Measurements from ENCODE around the gene JAKMIP1. TPM values are rescaled to one million over a fixed set of nuclear protein-coding genes. Genes with fewer than 3 reads are reported as not detected.

JAKMIP1 gene
- total RNA-seq, 1 donor from 2014 or later, result 0.89 TPM

DNA sequence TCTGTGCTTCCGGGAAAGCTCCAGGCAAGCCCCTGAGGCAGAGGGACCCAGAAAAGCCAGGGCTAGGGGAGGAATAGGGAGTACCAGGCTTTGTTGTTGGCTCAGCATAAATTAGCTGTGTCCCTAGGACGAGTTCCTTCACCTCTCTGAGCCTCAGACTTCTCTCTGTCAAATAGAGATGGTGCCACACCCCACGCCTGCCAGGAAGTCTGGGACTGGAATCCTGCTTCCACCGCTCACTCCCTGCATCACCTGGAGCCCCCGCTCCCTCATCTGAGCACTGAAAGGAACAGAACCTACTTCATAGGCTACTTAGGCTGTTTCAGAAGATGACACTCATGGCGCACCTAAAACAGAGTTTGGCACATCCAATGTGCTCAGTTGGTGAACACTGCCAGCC, 8.1 kb upstream of the JAKMIP1 start:
- peaks cover 18% of the 10 kb centered on the region for H3K27me3 Mint-ChIP-seq
- TF ChIP-seq, protein P1, sequence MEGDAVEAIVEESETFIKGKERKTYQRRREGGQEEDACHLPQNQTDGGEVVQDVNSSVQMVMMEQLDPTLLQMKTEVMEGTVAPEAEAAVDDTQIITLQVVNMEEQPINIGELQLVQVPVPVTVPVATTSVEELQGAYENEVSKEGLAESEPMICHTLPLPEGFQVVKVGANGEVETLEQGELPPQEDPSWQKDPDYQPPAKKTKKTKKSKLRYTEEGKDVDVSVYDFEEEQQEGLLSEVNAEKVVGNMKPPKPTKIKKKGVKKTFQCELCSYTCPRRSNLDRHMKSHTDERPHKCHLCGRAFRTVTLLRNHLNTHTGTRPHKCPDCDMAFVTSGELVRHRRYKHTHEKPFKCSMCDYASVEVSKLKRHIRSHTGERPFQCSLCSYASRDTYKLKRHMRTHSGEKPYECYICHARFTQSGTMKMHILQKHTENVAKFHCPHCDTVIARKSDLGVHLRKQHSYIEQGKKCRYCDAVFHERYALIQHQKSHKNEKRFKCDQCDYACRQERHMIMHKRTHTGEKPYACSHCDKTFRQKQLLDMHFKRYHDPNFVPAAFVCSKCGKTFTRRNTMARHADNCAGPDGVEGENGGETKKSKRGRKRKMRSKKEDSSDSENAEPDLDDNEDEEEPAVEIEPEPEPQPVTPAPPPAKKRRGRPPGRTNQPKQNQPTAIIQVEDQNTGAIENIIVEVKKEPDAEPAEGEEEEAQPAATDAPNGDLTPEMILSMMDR (IDR thresholded peaks at IDR 0.05; ENCODE audit: unreplicated experiment), result no peak
- H3K4me3 Mint-ChIP-seq (ENCODE audit: low read depth), result no peak overlapping the region
- no peaks in the 10 kb centered on the region for H3K36me3 Mint-ChIP-seq (ENCODE audit: insufficient read depth)
- no peak for DNase-seq (ENCODE audit: low spot score, unreplicated experiment)
- no peaks in the 10 kb centered on the region for H3K9me3 Mint-ChIP-seq (ENCODE audit: low read depth)
- H3K27ac Mint-ChIP-seq, result no peak overlapping the region
- H3K4me1 Mint-ChIP-seq (ENCODE audit: low read depth), result no peaks in the 10 kb centered on the region

DNA sequence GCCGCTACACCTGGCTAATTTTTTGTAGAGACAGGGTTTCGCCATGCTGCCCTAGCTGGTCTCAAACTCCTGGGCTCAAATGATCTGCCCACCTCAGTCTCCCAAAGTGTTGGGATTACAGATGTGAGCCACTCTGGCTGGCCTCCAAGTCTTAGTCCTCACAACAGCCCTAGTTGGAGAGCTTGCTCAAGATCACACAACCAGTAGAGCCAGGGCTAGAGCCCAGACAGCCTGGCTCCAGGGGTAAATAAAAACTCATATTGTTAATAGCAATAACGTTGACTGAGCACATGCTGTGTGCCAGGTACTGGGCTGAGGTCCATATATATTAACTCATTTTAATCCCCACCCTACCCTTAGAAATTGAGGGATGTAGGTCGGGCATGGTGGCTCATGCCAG, 7.3 kb upstream of the JAKMIP1 start:
- Mint-ChIP-seq H3K4me1 (ENCODE audit: low read depth) (no peaks in the 10 kb centered on the region), H3K9me3 (ENCODE audit: low read depth) (no peaks in the 10 kb centered on the region), H3K27ac (no peak overlapping the region), H3K4me3 (ENCODE audit: low read depth) (no peak overlapping the region), H3K36me3 (ENCODE audit: insufficient read depth) (no peaks in the 10 kb centered on the region), H3K27me3 (peaks cover 20% of the 10 kb centered on the region)
- DNase-seq (ENCODE audit: low spot score, unreplicated experiment), result no peak
- TF ChIP-seq, protein P1 (IDR thresholded peaks at IDR 0.05; ENCODE audit: unreplicated experiment), result no peak

DNA sequence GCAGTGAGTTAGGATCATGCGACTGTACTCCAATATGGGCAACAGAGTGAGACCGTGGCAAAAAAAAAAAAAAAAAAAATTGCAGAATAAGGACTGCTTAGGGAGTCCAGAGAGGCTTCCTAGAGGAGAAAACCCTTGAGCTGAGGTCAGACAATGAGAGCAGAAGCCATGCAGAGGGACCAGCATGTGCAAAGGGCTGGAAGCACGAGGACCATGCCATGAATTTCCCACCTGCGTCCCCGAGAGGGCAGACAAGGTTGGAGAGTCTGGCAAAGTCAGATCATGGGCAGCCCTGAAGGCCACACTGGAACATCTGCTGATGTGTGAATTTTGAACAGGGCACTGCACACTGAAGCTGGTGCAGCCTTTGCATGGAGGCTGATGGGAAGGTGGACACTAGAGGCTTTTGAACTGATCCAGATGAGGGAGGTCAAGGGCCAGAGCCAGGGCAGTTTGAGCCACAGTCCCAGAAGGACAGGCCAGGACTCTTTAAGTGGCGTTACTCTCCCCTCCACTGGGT, 6.5 kb upstream of the JAKMIP1 start:
- no peak overlapping the region for H3K4me3 Mint-ChIP-seq (ENCODE audit: low read depth)
- no peaks in the 10 kb centered on the region for H3K9me3 Mint-ChIP-seq (ENCODE audit: low read depth)
- no peak overlapping the region for H3K27ac Mint-ChIP-seq
- no peak for DNase-seq (ENCODE audit: low spot score, unreplicated experiment)
- peaks cover 28% of the 10 kb centered on the region for H3K27me3 Mint-ChIP-seq
- no peaks in the 10 kb centered on the region for H3K4me1 Mint-ChIP-seq (ENCODE audit: low read depth)
- H3K36me3 Mint-ChIP-seq (ENCODE audit: insufficient read depth), result no peaks in the 10 kb centered on the region
- TF ChIP-seq, protein P1 (IDR thresholded peaks at IDR 0.05; ENCODE audit: unreplicated experiment), result no peak

DNA sequence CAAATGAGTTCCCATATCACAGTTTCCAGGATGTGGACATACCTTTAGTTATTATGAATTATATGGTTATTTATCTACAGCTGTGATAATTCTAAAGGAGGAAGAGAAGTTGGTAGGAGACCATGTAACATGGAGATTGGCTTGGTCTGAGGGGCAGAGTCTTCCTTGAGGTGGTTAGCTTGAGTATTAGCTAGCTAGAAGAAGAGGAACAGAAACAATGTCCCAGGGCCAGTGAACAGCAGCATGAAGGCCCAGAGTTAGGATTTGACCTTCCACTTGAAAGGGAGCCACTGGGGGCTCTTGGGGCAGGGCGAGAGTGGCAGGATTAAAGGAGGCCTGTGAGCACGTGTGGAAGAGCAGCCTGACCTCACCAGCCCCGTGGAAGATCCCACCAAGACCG, 5.6 kb upstream of the JAKMIP1 start:
- no peaks in the 10 kb centered on the region for H3K4me1 Mint-ChIP-seq (ENCODE audit: low read depth)
- DNase-seq (ENCODE audit: low spot score, unreplicated experiment), result no peak
- no peak overlapping the region for H3K4me3 Mint-ChIP-seq (ENCODE audit: low read depth)
- TF ChIP-seq, protein P1 (IDR thresholded peaks at IDR 0.05; ENCODE audit: unreplicated experiment), result no peak
- no peaks in the 10 kb centered on the region for H3K9me3 Mint-ChIP-seq (ENCODE audit: low read depth)
- no peaks in the 10 kb centered on the region for H3K36me3 Mint-ChIP-seq (ENCODE audit: insufficient read depth)
- no peak overlapping the region for H3K27ac Mint-ChIP-seq
- peaks cover 36% of the 10 kb centered on the region for H3K27me3 Mint-ChIP-seq

DNA sequence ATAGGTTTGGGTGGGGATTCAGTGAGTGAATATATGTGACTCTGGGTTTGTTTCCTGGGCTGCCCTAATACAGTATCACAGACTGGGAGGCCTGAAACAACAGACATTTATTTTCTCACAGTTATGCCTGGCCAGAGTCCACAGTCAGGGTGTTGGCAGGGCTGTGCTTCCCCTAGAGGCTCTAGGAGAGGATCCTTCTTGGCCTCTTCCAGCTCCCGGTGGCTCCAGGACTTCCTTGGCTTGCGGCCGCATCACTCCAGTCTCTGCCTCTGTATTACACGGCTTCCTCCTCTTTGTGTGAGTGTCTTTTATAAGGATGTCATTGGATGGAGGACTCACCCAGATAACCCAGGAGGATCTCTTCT, 5.2 kb upstream of the JAKMIP1 start:
- Mint-ChIP-seq H3K36me3 (ENCODE audit: insufficient read depth) (no peaks in the 10 kb centered on the region), H3K4me1 (ENCODE audit: low read depth) (no peaks in the 10 kb centered on the region), H3K27me3 (peaks cover 38% of the 10 kb centered on the region), H3K9me3 (ENCODE audit: low read depth) (no peaks in the 10 kb centered on the region), H3K4me3 (ENCODE audit: low read depth) (no peak overlapping the region), H3K27ac (no peak overlapping the region)
- TF ChIP-seq, protein P1 (IDR thresholded peaks at IDR 0.05; ENCODE audit: unreplicated experiment), result no peak
- no peak for DNase-seq (ENCODE audit: low spot score, unreplicated experiment)

Data from progenitor cell of endocrine pancreas (in vitro differentiated cells).